Right atrium auricular region (tissue), 2 donors: ENCODE measurements around the gene CLECL1. TPM values are rescaled to one million over a fixed set of nuclear protein-coding genes. Genes with fewer than 3 reads are reported as not detected.

Experiments used
- DNase-seq: peaks from one replicate; pipeline ENCODE4 v3.0.0-alpha.2; 2019; ENCODE audit warnings: low spot score
- H3K27ac ChIP-seq, 2 donors: fragments of 200-600 bp; sonication (generic); 1 replicate in 1 of 2; 2 replicates in 1 of 2; pipeline ENCODE4 v1.5.1; 2016 to 2019
- H3K27me3 ChIP-seq, 2 donors: fragments of 200-600 bp; sonication (generic); one replicate each; pipeline versions ENCODE4 v1.5.1 to v1.6.0; 2017 to 2019
- H3K36me3 ChIP-seq: fragments of 200-600 bp; sonication (generic); one replicate; pipeline ENCODE4 v1.5.1; 2016
- H3K4me1 ChIP-seq, 2 donors: fragments of 200-600 bp; sonication (generic); one replicate each; pipeline versions ENCODE4 v1.5.1 to v1.6.0; 2017 to 2019
- H3K4me3 ChIP-seq, 2 donors: fragments of 200-600 bp; sonication (generic); 1 replicate in 1 of 2; 2 replicates in 1 of 2; pipeline ENCODE4 v1.5.1; 2017 to 2019; ENCODE audit warnings: mild to moderate bottlenecking in 1 of 2, moderate library complexity in 1 of 2
- H3K9me3 ChIP-seq, 2 donors: fragments of 200-600 bp; sonication (generic); one replicate each; pipeline ENCODE4 v1.5.1; 2019
- CTCF ChIP-seq, 2 donors: fragments of 200-600 bp; sonication (generic); IDR thresholded peaks; one replicate each; pipeline ENCODE4 v1.5.1; 2019; ENCODE audit warnings: antibody characterized with exemption in 2 of 2
- total RNA-seq, 2 donors: library from RNA; depleted of rRNA; stranded (reverse); fragments of >200 nt; gene quantifications; one replicate each; pipeline ENCODE4 v1.1.0, GENCODE V29; 2016

CLECL1 gene
- total RNA-seq, 2 donors from 2014 or later = not detected

- Histone ChIP-seq H3K4me3 (no peak overlapping the region), H3K36me3 (no peaks in the 10 kb centered on the region), H3K27ac (no peak overlapping the region), H3K4me1 (no peaks in the 10 kb centered on the region), H3K27me3 (no peaks in the 10 kb centered on the region), H3K9me3 (no peaks in the 10 kb centered on the region)
- DNase-seq = no peak
- TF ChIP-seq CTCF (IDR thresholded peaks at IDR 0.05) = no peak
These were observed 25.2 kb upstream of the CLECL1 start for GRCh38 chr12:9758119-9758518.

DNA sequence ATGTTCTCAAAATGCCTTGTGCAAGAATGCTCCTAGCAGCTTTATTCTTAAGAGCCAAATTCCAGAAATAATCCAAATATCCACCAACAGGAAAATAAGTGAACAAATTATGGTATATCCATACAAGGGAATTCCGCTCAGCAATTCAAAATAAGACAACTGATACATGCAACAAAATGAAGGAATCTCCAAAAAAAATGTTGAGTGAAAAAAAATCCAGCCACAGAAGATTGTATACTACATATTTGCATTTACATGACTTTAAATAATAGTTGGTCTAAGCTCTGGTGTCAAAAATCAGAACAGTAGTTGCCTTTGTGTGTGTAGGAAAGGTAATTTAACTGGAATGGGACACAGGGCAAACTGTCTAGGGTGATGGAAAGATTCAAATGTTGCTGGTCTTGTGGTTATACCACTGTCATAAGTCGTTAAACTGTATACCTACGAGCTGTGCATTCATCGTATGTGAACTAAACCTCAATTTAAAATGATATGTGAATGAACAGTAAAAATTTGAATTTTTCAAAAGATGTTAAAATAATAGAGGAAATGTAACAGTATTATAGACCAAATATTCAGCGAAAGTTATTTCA lies 24.6 kb upstream of the CLECL1 start:
- Histone ChIP-seq H3K9me3 (no peaks in the 10 kb centered on the region), H3K4me1 (no peaks in the 10 kb centered on the region), H3K36me3 (no peaks in the 10 kb centered on the region), H3K4me3 (no peak overlapping the region), H3K27me3 (no peaks in the 10 kb centered on the region), H3K27ac (no peak overlapping the region)
- DNase-seq = no peak
- TF ChIP-seq CTCF (IDR thresholded peaks at IDR 0.05) = no peak

GRCh38 chr12:9756706-9757105 lies 23.8 kb upstream of the CLECL1 start:
- no peak for DNase-seq
- H3K36me3 ChIP-seq = no peaks in the 10 kb centered on the region
- H3K4me1 ChIP-seq = no peaks in the 10 kb centered on the region
- H3K27ac ChIP-seq = no peak overlapping the region
- H3K9me3 ChIP-seq = no peaks in the 10 kb centered on the region
- no peak for TF ChIP-seq CTCF (IDR thresholded peaks at IDR 0.05)
- no peak overlapping the region for H3K4me3 ChIP-seq
- no peaks in the 10 kb centered on the region for H3K27me3 ChIP-seq

GRCh38 chr12:9756170-9756569 lies 23.3 kb upstream of the CLECL1 start:
- no peaks in the 10 kb centered on the region for H3K36me3 ChIP-seq
- TF ChIP-seq CTCF (IDR thresholded peaks at IDR 0.05) = no peak
- no peak overlapping the region for H3K27ac ChIP-seq
- no peaks in the 10 kb centered on the region for H3K4me1 ChIP-seq
- H3K27me3 ChIP-seq = no peaks in the 10 kb centered on the region
- H3K4me3 ChIP-seq = no peak overlapping the region
- no peak for DNase-seq
- no peaks in the 10 kb centered on the region for H3K9me3 ChIP-seq

DNA sequence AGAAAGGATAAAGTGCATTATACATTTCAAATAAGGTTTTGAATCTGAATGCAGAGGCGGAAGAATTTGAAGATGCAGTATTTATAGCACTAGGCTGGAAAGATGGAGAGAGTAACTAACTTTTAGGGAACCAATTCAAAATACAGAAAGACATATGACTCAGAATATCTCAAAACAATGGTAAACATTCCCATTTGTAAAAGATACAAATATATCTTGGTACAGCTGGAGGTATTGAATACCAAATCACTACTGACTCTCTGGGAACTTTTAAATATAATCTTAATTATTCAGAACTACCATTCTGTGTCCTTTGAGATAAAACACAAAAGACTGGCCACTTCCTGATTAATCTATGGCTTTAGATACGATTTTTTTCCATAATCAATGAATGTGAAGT lies 22.7 kb upstream of the CLECL1 start:
- DNase-seq = no peak
- Histone ChIP-seq H3K27me3 (no peaks in the 10 kb centered on the region), H3K4me3 (no peak overlapping the region), H3K36me3 (no peaks in the 10 kb centered on the region), H3K9me3 (no peaks in the 10 kb centered on the region), H3K27ac (no peak overlapping the region), H3K4me1 (no peaks in the 10 kb centered on the region)
- TF ChIP-seq CTCF (IDR thresholded peaks at IDR 0.05) = no peak

DNA sequence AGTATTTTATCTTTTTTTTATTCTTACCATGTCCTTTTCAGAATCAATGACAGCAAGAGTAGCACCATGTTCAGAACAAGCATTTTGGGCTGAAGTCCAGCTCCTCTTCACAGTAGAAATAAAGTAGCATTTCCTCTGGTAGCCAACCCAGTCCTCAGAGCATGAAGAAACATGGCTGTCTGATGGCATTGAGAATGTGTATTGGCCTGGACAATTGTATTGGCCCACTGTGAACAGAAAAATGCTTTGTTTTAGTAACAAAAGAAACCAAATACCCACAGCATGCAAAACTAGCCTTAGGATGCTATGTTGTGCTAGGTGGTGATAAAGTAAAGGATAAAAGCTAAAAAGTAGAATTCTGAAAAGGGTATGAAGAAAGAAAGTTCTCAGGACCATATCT lies 22.1 kb upstream of the CLECL1 start:
- no peak for DNase-seq
- Histone ChIP-seq H3K27ac (no peak overlapping the region), H3K27me3 (no peaks in the 10 kb centered on the region), H3K4me1 (no peaks in the 10 kb centered on the region), H3K9me3 (no peaks in the 10 kb centered on the region), H3K4me3 (no peak overlapping the region), H3K36me3 (no peaks in the 10 kb centered on the region)
- TF ChIP-seq CTCF (IDR thresholded peaks at IDR 0.05) = no peak
